H1 (cell line): ENCODE results near the gene SIRT7. TPM values are rescaled to one million over a fixed set of nuclear protein-coding genes. Genes with fewer than 3 reads are reported as not detected.

Source experiments
- CTCF ChIA-PET: fragments of 300-600 bp; sonication (Branson Sonifier 250); formaldehyde crosslinking; loops from one replicate; lab custom pipeline; 2021; ENCODE audit not compliant: partially characterized antibody; lab: Charles Lee
- POLR2A ChIA-PET: fragments of 300-600 bp; sonication (Branson Sonifier 250); formaldehyde crosslinking; loops from one replicate; lab custom pipeline; 2021; ENCODE audit warnings: inconsistent platforms; ENCODE audit not compliant: partially characterized antibody; lab: Charles Lee
- DNase-seq, 2 experiments: peaks; one replicate each; pipeline versions ENCODE4 v3.0.0 to v3.0.0-alpha.2; 2010 to 2022; ENCODE audit warnings: low spot score in 2 of 2, low read depth in 1 of 2, mixed read lengths in 1 of 2
- FAIRE-seq: peaks from 2 replicates; lab custom pipeline; 2011; peaks lifted over from hg19 to GRCh38; lab: Jason Lieb, UNC
- H2AFZ ChIP-seq: 2 replicates; pipeline ENCODE4 v1.8.1; 2012; ENCODE audit warnings: low read length, inconsistent platforms
- H2AK5ac ChIP-seq: 2 replicates; pipeline ENCODE4 v1.6.1; 2013; ENCODE audit warnings: low read depth, low read length
- H2BK120ac ChIP-seq: replicated peaks from 2 replicates; pipeline ENCODE3; 2013; ENCODE audit warnings: low read depth, low read length, inconsistent platforms
- H2BK12ac ChIP-seq: 2 replicates; pipeline ENCODE4 v1.6.1; 2013; ENCODE audit warnings: low read depth, low read length
- H2BK15ac ChIP-seq: 2 replicates; pipeline ENCODE4 v1.6.1; 2013; ENCODE audit warnings: low read length
- H2BK20ac ChIP-seq: 2 replicates; pipeline ENCODE4 v1.6.1; 2013; ENCODE audit warnings: low read length
- H2BK5ac ChIP-seq: 2 replicates; pipeline ENCODE4 v1.6.1; 2013; ENCODE audit warnings: low read depth, low read length
- H3K14ac ChIP-seq: 2 replicates; pipeline ENCODE4 v1.6.1; 2013; ENCODE audit warnings: inconsistent platforms; ENCODE audit not compliant: insufficient read length
- H3K18ac ChIP-seq: 2 replicates; pipeline ENCODE4 v1.6.1; 2013; ENCODE audit warnings: low read length; ENCODE audit errors: extremely low read depth
- H3K23ac ChIP-seq: 2 replicates; pipeline ENCODE4 v1.6.1; 2013; ENCODE audit warnings: inconsistent platforms; ENCODE audit not compliant: insufficient read length
- H3K23me2 ChIP-seq: 2 replicates; pipeline ENCODE4 v1.6.1; 2013; ENCODE audit warnings: low read depth, low read length
- H3K27ac ChIP-seq: 2 replicates; pipeline ENCODE4 v1.6.1; 2011; ENCODE audit warnings: low read depth, low read length, inconsistent platforms
- H3K27me3 ChIP-seq, 4 experiments: replicated peaks in 1 of 4; 1 replicate in 1 of 4; 2 replicates in 3 of 4; pipeline versions ENCODE4 v1.6.1 to v1.8.1; 2011 to 2013; ENCODE audit warnings: low read length in 3 of 4, mild to moderate bottlenecking in 3 of 4, inconsistent platforms in 2 of 4, mixed read lengths in 2 of 4, moderate library complexity in 1 of 4; ENCODE audit not compliant: control insufficient read depth in 3 of 4, insufficient read depth in 3 of 4; ENCODE audit errors: extremely low read depth in 1 of 4
- H3K36me3 ChIP-seq, 4 experiments: 2 replicates each; pipeline versions ENCODE4 v1.6.1 to v1.8.1; 2011 to 2013; ENCODE audit warnings: mild to moderate bottlenecking in 4 of 4, low read length in 3 of 4, moderate library complexity in 2 of 4, control low read depth in 1 of 4, inconsistent platforms in 1 of 4; ENCODE audit not compliant: insufficient read depth in 4 of 4, control insufficient read depth in 2 of 4
- H3K4ac ChIP-seq: replicated peaks from 2 replicates; pipeline ENCODE3; 2013; ENCODE audit warnings: low read length, low read depth, mixed read lengths, inconsistent platforms; ENCODE audit not compliant: insufficient read length
- H3K4me1 ChIP-seq, 4 experiments: replicated peaks in 1 of 4; 1 replicate in 1 of 4; 2 replicates in 3 of 4; pipeline versions ENCODE4 v1.6.1 to v1.8.1; 2011 to 2013; ENCODE audit warnings: low read length in 3 of 4, inconsistent platforms in 2 of 4, mixed read lengths in 1 of 4; ENCODE audit not compliant: insufficient read depth in 4 of 4, control insufficient read depth in 3 of 4
- H3K4me2 ChIP-seq, 2 experiments: 2 replicates each; pipeline versions ENCODE4 v1.6.1 to v1.8.1; 2011 to 2013; ENCODE audit warnings: low read depth in 2 of 2, low read length in 2 of 2, control low read depth in 1 of 2, inconsistent platforms in 1 of 2, mild to moderate bottlenecking in 1 of 2; ENCODE audit not compliant: insufficient read depth in 1 of 2
- H3K4me3 ChIP-seq, 4 experiments: fragments of 200-600, 300-600 bp in 1 of 4; sonication (generic), shearing (Covaris generic), sonication (Bioruptor Twin) in 1 of 4; 2 replicates each; pipeline versions ENCODE4 v1.5.1 to v1.8.1; 2011 to 2016; ENCODE audit warnings: low read length in 4 of 4, low read depth in 3 of 4, control low read depth in 2 of 4, inconsistent platforms in 2 of 4, mild to moderate bottlenecking in 2 of 4, mixed read lengths in 1 of 4, moderate library complexity in 1 of 4; ENCODE audit not compliant: insufficient read depth in 2 of 4; ENCODE audit errors: extremely low read depth in 1 of 4
- H3K56ac ChIP-seq: replicated peaks from 2 replicates; pipeline ENCODE3; 2013; ENCODE audit warnings: low read depth, mild to moderate bottlenecking, mixed read lengths, low read length, inconsistent platforms; ENCODE audit not compliant: insufficient read length
- H3K79me1 ChIP-seq: 2 replicates; pipeline ENCODE4 v1.6.1; 2013; ENCODE audit warnings: low read depth, low read length, control low read depth
- H3K79me2 ChIP-seq, 2 experiments: 2 replicates each; pipeline versions ENCODE4 v1.6.1 to v1.8.1; 2012 to 2013; ENCODE audit warnings: low read length in 2 of 2, mild to moderate bottlenecking in 2 of 2, inconsistent platforms in 1 of 2; ENCODE audit not compliant: insufficient read depth in 2 of 2, control insufficient read depth in 1 of 2
- H3K9ac ChIP-seq, 4 experiments: replicated peaks in 1 of 4; 1 replicate in 1 of 4; 2 replicates in 3 of 4; pipeline versions ENCODE4 v1.6.1 to v1.8.1; 2011 to 2013; ENCODE audit warnings: low read depth in 3 of 4, low read length in 3 of 4, control low read depth in 2 of 4, mild to moderate bottlenecking in 2 of 4, moderate library complexity in 2 of 4, inconsistent platforms in 1 of 4; ENCODE audit errors: extremely low read depth in 1 of 4
- H3K9me3 ChIP-seq, 2 experiments: 2 replicates each; pipeline versions ENCODE4 v1.6.1 to v1.8.1; 2012 to 2013; ENCODE audit warnings: mild to moderate bottlenecking in 2 of 2, moderate library complexity in 2 of 2, control low read depth in 1 of 2, inconsistent platforms in 1 of 2, low read depth in 1 of 2, low read length in 1 of 2, mixed read lengths in 1 of 2; ENCODE audit not compliant: insufficient read depth in 2 of 2
- H4K20me1 ChIP-seq, 2 experiments: replicated peaks in 1 of 2; 2 replicates each; pipeline versions ENCODE3 to v1.8.1; 2011 to 2013; ENCODE audit warnings: inconsistent platforms in 2 of 2, low read length in 2 of 2, mild to moderate bottlenecking in 1 of 2; ENCODE audit not compliant: insufficient read depth in 2 of 2, control insufficient read depth in 1 of 2
- H4K5ac ChIP-seq: 2 replicates; pipeline ENCODE4 v1.6.1; 2013; ENCODE audit warnings: low read length, low read depth, mixed read lengths, inconsistent platforms; ENCODE audit not compliant: insufficient read length
- H4K8ac ChIP-seq: 2 replicates; pipeline ENCODE4 v1.8.0; 2013; ENCODE audit warnings: mild to moderate bottlenecking, moderate library complexity, low read length, inconsistent platforms; ENCODE audit not compliant: insufficient read depth; ENCODE audit errors: extremely low read depth
- H4K91ac ChIP-seq: replicated peaks from 2 replicates; pipeline ENCODE3; 2013; ENCODE audit warnings: low read length, mixed read lengths, inconsistent platforms; ENCODE audit not compliant: insufficient read length
- ASH2L ChIP-seq: fragments of 200-600, 300-600 bp; sonication (generic); IDR thresholded peaks from one replicate; pipeline ENCODE4 v1.7.1; 2017; ENCODE audit warnings: low read length
- ATF3 ChIP-seq: IDR thresholded peaks from 2 replicates; pipeline ENCODE4 v1.6.1; 2011; ENCODE audit warnings: low read depth, mild to moderate bottlenecking, low read length; ENCODE audit not compliant: insufficient read depth
- CBX8 ChIP-seq: fragments of 300-800, 300-1000 bp; sonication (generic); IDR thresholded peaks from 2 replicates; pipeline ENCODE4 v1.7.1; 2016; ENCODE audit warnings: low read depth, low read length, borderline replicate concordance
- CHD2 ChIP-seq: IDR thresholded peaks from 2 replicates; pipeline ENCODE4 v1.6.1; 2012; ENCODE audit warnings: low read length, improper control_type of control experiment
- EZH2 ChIP-seq: fragments of 200-600 bp; sonication (generic); IDR thresholded peaks from 2 replicates; pipeline ENCODE4 v1.7.1; 2012; ENCODE audit warnings: low read depth, mild to moderate bottlenecking, moderate library complexity, low read length, inconsistent platforms; ENCODE audit not compliant: severe bottlenecking
- GTF2F1 ChIP-seq: IDR thresholded peaks from 2 replicates; pipeline ENCODE4 v1.6.1; 2012; ENCODE audit warnings: low read depth, low read length, improper control_type of control experiment, borderline replicate concordance
- RBBP5 ChIP-seq: IDR thresholded peaks from 2 replicates; pipeline ENCODE4 v1.7.1; 2012; ENCODE audit warnings: low read depth, mild to moderate bottlenecking, inconsistent platforms, low read length, moderate library complexity, borderline replicate concordance
- WGBS, 2 experiments: shearing (Covaris generic) in 1 of 2; methylation state at CpG; one replicate each; pipeline versions ENCODE4 v1.1.6 to v1.1.7; 2013 to 2015; ENCODE audit warnings: low lambda C conversion rate in 2 of 2, mixed read lengths in 2 of 2, inconsistent platforms in 1 of 2, low coverage in 1 of 2, missing lambda C conversion rate in 1 of 2; ENCODE audit not compliant: insufficient replicate concordance in 2 of 2, insufficient coverage in 1 of 2, insufficient read length in 1 of 2; ENCODE audit errors: extremely low coverage in 1 of 2, missing lambda C conversion rate in 1 of 2; 5-methylcytosine and 5-hydroxymethylcytosine counted together
- polyA plus RNA-seq, 7 experiments: library from polyadenylated mRNA; depleted of rRNA in 3 of 7; stranded (reverse) in 5 of 7; unstranded in 2 of 7; fragments of >200 nt in 5 of 7; fragments of 200-250 nt in 2 of 7; gene quantifications; 1 replicate in 5 of 7; 2 replicates in 1 of 7; 4 replicates in 1 of 7; pipeline versions ENCODE4 v1.2.1 to v1.2.3, GENCODE V29; 2011 to 2013; ENCODE audit warnings: missing spikeins in 2 of 7, mixed read lengths in 2 of 7
- total RNA-seq: library from RNA; stranded (reverse); fragmentation: NEBNext Ultra II Directional; extraction: Animal tissue kit (Norgen Biotek cat#: 25700); gene quantifications from 2 replicates; pipeline ENCODE4 v1.2.1, GENCODE V29; 2021

Gene SIRT7
- total and polyA plus RNA-seq, 2 of the 8 experiments (the other 6 are each of a cell fraction or from before 2014, with no cell fraction given) = 5.8 to 16.6 TPM

GRCh38 chr17:81925860-81926450 lies 8.0 kb upstream of the SIRT7 start:
- CTCF ChIA-PET = interaction anchor here (0.6 to 2.5 kb wide), 11 partner anchors 9 to 168 kb away, joined by 3 to 12 read pairs (median 5); no protein-coding TSS in a partner anchor
- no peak overlapping the region for H2AK5ac ChIP-seq
- peak overlapping the region; percentile 78 to 88 for H3K4me2 ChIP-seq
- WGBS, 2 experiments = 59% methylated on average over 9 of the region's 10 CpGs; no CpG with 5 or more reads in 1 of the 2 experiments
- H2BK5ac ChIP-seq = peak overlapping the region; percentile 75; the same call in 1 of the 2 replicates
- H3K79me1 ChIP-seq = peaks cover 34% of the 10 kb centered on the region
- no peak overlapping the region; the same call in 1 of the 2 replicates for H3K27ac ChIP-seq
- H2BK120ac ChIP-seq = no peak overlapping the region
- H3K14ac ChIP-seq = no peak overlapping the region
- no peak for FAIRE-seq
- peak overlapping the region; percentile 30 for H4K8ac ChIP-seq
- H3K4ac ChIP-seq = no peak overlapping the region
- peak overlapping the region; percentile 68; the same call in 1 of the 2 replicates for H2BK12ac ChIP-seq
- peak overlapping the region; percentile 81; the same call in 1 of the 2 replicates for H2BK15ac ChIP-seq
- no peak for DNase-seq
- TF ChIP-seq ATF3 (no peak), CBX8 (no peak), CHD2 (no peak), GTF2F1 (no peak), RBBP5 (no peak), EZH2 (no peak), ASH2L (no peak)
- TF ChIP-seq, all 59 proteins: peak for 0
- POLR2A ChIA-PET = interaction anchor here (0.7 to 14.6 kb wide), 25 partner anchors 12 to 139 kb away, joined by 3 to 150 read pairs (median 4); partner anchors contain the start of genes ARHGDIA, MCRIP1, NPB and PCYT2
- Histone ChIP-seq H4K5ac (no peak overlapping the region), H3K27me3 (peaks cover 0 to 12% (median 9%) of the 10 kb centered on the region in 4 experiments; a peak in 4 of 7 replicates), H3K4me3 (peak overlapping the region; percentile 67 to 89 (median 70)), H3K4me1 (peaks cover 0 to 41% (median 32%) of the 10 kb centered on the region in 4 experiments; a peak in 6 of 7 replicates), H3K9me3 (no peaks in the 10 kb centered on the region), H3K56ac (no peak overlapping the region), H2BK20ac (no peak overlapping the region), H3K36me3 (peaks cover 3 to 15% (median 5%) of the 10 kb centered on the region in 4 experiments; a peak in 5 of 8 replicates), H3K79me2 (peaks cover 12 to 54% of the 10 kb centered on the region in 2 experiments; a peak in 3 of 4 replicates), H3K23me2 (peaks cover 15% of the 10 kb centered on the region; the same call in 1 of the 2 replicates), H4K20me1 (peaks cover 8 to 24% of the 10 kb centered on the region in 2 experiments), H3K9ac (peak overlapping the region in 2 of 4 experiments; percentile 45 to 52; a peak in 3 of 7 replicates), H3K18ac (no peak overlapping the region), H3K23ac (no peak overlapping the region), H2AFZ (no peak overlapping the region), H4K91ac (peak overlapping the region; percentile 5)
